Measurements from ENCODE around the gene CD207.

DNA sequence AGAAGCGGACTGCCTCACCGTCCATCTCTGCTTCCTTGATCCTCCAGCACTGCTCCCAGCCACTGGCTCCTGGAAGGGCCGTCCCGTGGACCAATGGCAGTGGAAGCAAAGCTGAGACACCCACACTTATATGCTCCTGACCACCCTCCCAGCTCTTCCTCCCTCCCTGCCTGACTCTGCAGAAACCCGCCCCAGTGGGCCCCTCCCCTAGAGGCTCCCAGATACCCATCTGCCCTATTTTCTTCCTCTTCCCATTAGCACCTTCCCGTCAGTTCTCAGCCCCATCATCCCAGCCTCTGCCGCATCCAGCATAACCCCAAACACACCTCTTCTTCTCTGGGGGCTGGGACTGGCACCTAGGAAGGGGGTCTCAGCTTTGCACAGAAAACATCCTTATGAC lies 15.1 kb downstream of the CD207 start, which contains the start of gene CLEC4F:
- TF ChIP-seq, protein P1, sequence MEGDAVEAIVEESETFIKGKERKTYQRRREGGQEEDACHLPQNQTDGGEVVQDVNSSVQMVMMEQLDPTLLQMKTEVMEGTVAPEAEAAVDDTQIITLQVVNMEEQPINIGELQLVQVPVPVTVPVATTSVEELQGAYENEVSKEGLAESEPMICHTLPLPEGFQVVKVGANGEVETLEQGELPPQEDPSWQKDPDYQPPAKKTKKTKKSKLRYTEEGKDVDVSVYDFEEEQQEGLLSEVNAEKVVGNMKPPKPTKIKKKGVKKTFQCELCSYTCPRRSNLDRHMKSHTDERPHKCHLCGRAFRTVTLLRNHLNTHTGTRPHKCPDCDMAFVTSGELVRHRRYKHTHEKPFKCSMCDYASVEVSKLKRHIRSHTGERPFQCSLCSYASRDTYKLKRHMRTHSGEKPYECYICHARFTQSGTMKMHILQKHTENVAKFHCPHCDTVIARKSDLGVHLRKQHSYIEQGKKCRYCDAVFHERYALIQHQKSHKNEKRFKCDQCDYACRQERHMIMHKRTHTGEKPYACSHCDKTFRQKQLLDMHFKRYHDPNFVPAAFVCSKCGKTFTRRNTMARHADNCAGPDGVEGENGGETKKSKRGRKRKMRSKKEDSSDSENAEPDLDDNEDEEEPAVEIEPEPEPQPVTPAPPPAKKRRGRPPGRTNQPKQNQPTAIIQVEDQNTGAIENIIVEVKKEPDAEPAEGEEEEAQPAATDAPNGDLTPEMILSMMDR (IDR thresholded peaks at IDR 0.05; ENCODE audit: poor library complexity), result no peak
- TF ChIP-seq EZH2 (IDR thresholded peaks at IDR 0.05; ENCODE audit: borderline replicate concordance), result no peak
